ENCODE results near the gene AFTPH. TPM values are rescaled to one million over a fixed set of nuclear protein-coding genes. Genes with fewer than 3 reads are reported as not detected.
A peak's percentile ranks its signal among the peaks of the same experiment; 100 is the strongest.

The AFTPH gene
- total RNA-seq, 1 experiment from 2014 or later, result 13.5 TPM

- no peaks in the 10 kb centered on the region for H4K20me1 ChIP-seq (ENCODE audit: control insufficient read depth, insufficient read depth, insufficient read length)
- no peak overlapping the region for H4K91ac ChIP-seq (ENCODE audit: insufficient read length, low read depth, low read length)
- H2BK15ac ChIP-seq (ENCODE audit: low read depth, low read length), result no peak overlapping the region
- no peak overlapping the region for H2BK120ac ChIP-seq (ENCODE audit: low read depth, low read length, poor library complexity, severe bottlenecking)
- H2AK5ac ChIP-seq (ENCODE audit: insufficient read length, low read length), result no peak overlapping the region
- no peak overlapping the region for H4K8ac ChIP-seq (replicated peaks; ENCODE audit: insufficient read length, low read depth, low read length)
- no peak overlapping the region for H2AFZ ChIP-seq (ENCODE audit: low read length)
- H2BK5ac ChIP-seq (ENCODE audit: insufficient read length, low read length), result no peak overlapping the region
- peaks cover 2% of the 10 kb centered on the region; the same call in 1 of the 2 replicates for H3K4me1 ChIP-seq (ENCODE audit: insufficient read depth, low read length)
- no peaks in the 10 kb centered on the region for H3K79me1 ChIP-seq (ENCODE audit: insufficient read depth, low read depth, low read length, poor library complexity, severe bottlenecking)
- H2BK12ac ChIP-seq (ENCODE audit: insufficient read length, low read depth, low read length), result no peak overlapping the region
- no peaks in the 10 kb centered on the region for H3K23me2 ChIP-seq (ENCODE audit: insufficient read length, low read depth, low read length, poor library complexity, severe bottlenecking)
- H3K56ac ChIP-seq (ENCODE audit: insufficient read length, low read depth, low read length), result no peak overlapping the region
- H3K4ac ChIP-seq (ENCODE audit: low read depth, low read length), result no peak overlapping the region
- TF ChIP-seq, protein P1, sequence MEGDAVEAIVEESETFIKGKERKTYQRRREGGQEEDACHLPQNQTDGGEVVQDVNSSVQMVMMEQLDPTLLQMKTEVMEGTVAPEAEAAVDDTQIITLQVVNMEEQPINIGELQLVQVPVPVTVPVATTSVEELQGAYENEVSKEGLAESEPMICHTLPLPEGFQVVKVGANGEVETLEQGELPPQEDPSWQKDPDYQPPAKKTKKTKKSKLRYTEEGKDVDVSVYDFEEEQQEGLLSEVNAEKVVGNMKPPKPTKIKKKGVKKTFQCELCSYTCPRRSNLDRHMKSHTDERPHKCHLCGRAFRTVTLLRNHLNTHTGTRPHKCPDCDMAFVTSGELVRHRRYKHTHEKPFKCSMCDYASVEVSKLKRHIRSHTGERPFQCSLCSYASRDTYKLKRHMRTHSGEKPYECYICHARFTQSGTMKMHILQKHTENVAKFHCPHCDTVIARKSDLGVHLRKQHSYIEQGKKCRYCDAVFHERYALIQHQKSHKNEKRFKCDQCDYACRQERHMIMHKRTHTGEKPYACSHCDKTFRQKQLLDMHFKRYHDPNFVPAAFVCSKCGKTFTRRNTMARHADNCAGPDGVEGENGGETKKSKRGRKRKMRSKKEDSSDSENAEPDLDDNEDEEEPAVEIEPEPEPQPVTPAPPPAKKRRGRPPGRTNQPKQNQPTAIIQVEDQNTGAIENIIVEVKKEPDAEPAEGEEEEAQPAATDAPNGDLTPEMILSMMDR (conservative IDR thresholded peaks at IDR 0.05), result 0 out of 3 replicates have a peak, but pooled peaks have one; percentile 18
- no peak overlapping the region for H2BK20ac ChIP-seq (ENCODE audit: low read depth, low read length, poor library complexity, severe bottlenecking)
- no peak overlapping the region for H4K5ac ChIP-seq (ENCODE audit: insufficient read length, low read depth, low read length)
- no peak overlapping the region for H3K23ac ChIP-seq (ENCODE audit: insufficient read length, low read depth, low read length)
- no peak overlapping the region; a peak in 2 of 7 replicates for H3K27ac Mint-ChIP-seq
- no peaks in the 10 kb centered on the region for H3K79me2 ChIP-seq (ENCODE audit: insufficient read depth, low read length)
- peaks cover 39 to 44% of the 10 kb centered on the region in 2 experiments for H3K4me1 Mint-ChIP-seq
- no peak overlapping the region for H3K18ac ChIP-seq (ENCODE audit: insufficient read length, low read depth, low read length)
- no peaks in the 10 kb centered on the region for H3K27me3 ChIP-seq (ENCODE audit: insufficient read depth, low read length)
- H3K36me3 Mint-ChIP-seq (ENCODE audit: insufficient read depth in 1 of 3, low read depth in 3 of 3), result no peaks in the 10 kb centered on the region
- no peak overlapping the region for H3K14ac ChIP-seq (ENCODE audit: insufficient read depth, low read length)
- no peak overlapping the region for H3T11ph ChIP-seq (ENCODE audit: low read length)
- no peaks in the 10 kb centered on the region for H3K9me3 ChIP-seq (ENCODE audit: control insufficient read depth, low read depth, low read length)
- no peak overlapping the region for H3K4me3 Mint-ChIP-seq
- WGBS (ENCODE audit: extremely low coverage, insufficient read length, low lambda C conversion rate), result no CpG with 5 or more reads among the region's 7 CpGs
- no peak overlapping the region for H3K4me2 ChIP-seq (ENCODE audit: insufficient read depth, insufficient read length, low read length)
- H3K27ac ChIP-seq (ENCODE audit: insufficient read length, low read depth, low read length), result no peak overlapping the region
- H3K27me3 Mint-ChIP-seq (ENCODE audit: low read depth), result peaks cover 26% of the 10 kb centered on the region
- no peak for DNase-seq
- no peaks in the 10 kb centered on the region for H3K9me3 Mint-ChIP-seq
- H3K9ac ChIP-seq (ENCODE audit: extremely low read depth, insufficient read length, low read length), result no peak overlapping the region
Measured at GRCh38 chr2:64615844-64616536, 91.9 kb downstream of the AFTPH start.

Measured in H9 (cell line).